Activated CD8-positive, alpha-beta T cell treated with anti-CD3 and anti-CD28 coated beads, Interleukin-2, amount 10 ng/mL, durations not matched to agents 7 days and 5 days (primary cell): Measurements from ENCODE around the gene THRB. TPM values are rescaled to one million over a fixed set of nuclear protein-coding genes. Genes with fewer than 3 reads are reported as not detected.
A peak's percentile ranks its signal among the peaks of the same experiment; 100 is the strongest.

ENCODE experiments used
- ATAC-seq: fragments of 150-1000 bp; cut with Tn5 transposase; one replicate; pipeline ENCODE4 v1.10.0; 2021; ENCODE audit warnings: moderate library complexity
- CTCF ChIA-PET: fragments of 350-600 bp; sonication (Branson Sonifier 250); formaldehyde crosslinking; loops from one replicate; lab custom pipeline; 2021; ENCODE audit warnings: antibody characterized with exemption; lab: Charles Lee
- POLR2A ChIA-PET: fragments of 350-600 bp; sonication (Branson Sonifier 250); formaldehyde crosslinking; loops from one replicate; lab custom pipeline; 2021; ENCODE audit warnings: antibody characterized with exemption; lab: Charles Lee
- DNase-seq: peaks from one replicate; pipeline ENCODE4 v3.0.0-alpha.2; 2020
- H3K27ac Mint-ChIP-seq: one replicate; pipeline ENCODE4 v1.8.0; 2021; ENCODE audit warnings: mild to moderate bottlenecking, mixed read lengths
- H3K27me3 Mint-ChIP-seq: one replicate; pipeline ENCODE4 v1.8.0; 2021; ENCODE audit warnings: low read depth, mixed read lengths
- H3K36me3 Mint-ChIP-seq: one replicate; pipeline ENCODE4 v1.8.0; 2021; ENCODE audit warnings: low read depth, mixed read lengths
- H3K4me1 Mint-ChIP-seq: one replicate; pipeline ENCODE4 v1.8.0; 2021; ENCODE audit warnings: low read depth, mixed read lengths
- H3K4me3 Mint-ChIP-seq: one replicate; pipeline ENCODE4 v1.8.0; 2021; ENCODE audit warnings: mild to moderate bottlenecking, mixed read lengths
- H3K9me3 Mint-ChIP-seq: one replicate; pipeline ENCODE4 v1.8.0; 2022; ENCODE audit warnings: mixed read lengths; ENCODE audit not compliant: insufficient read depth
- total RNA-seq, 2 experiments: library from RNA; stranded (reverse); gene quantifications; one replicate each; pipeline ENCODE4 v1.2.3, GENCODE V29; 2021

THRB gene
- total RNA-seq, 2 experiments from 2014 or later = not detected

GRCh38 chr3:24249523-24249922 lies 245.1 kb downstream of the THRB start:
- peaks cover 4% of the 10 kb centered on the region for H3K27me3 Mint-ChIP-seq
- no peak for ATAC-seq
- H3K9me3 Mint-ChIP-seq = no peaks in the 10 kb centered on the region
- no peaks in the 10 kb centered on the region for H3K36me3 Mint-ChIP-seq
- no peak for DNase-seq
- POLR2A ChIA-PET = no interaction called here
- CTCF ChIA-PET = no interaction called here
- no peak overlapping the region for H3K27ac Mint-ChIP-seq
- no peak overlapping the region for H3K4me3 Mint-ChIP-seq
- no peaks in the 10 kb centered on the region for H3K4me1 Mint-ChIP-seq

GRCh38 chr3:24245056-24245455 lies 249.6 kb downstream of the THRB start:
- CTCF ChIA-PET = no interaction called here
- POLR2A ChIA-PET = no interaction called here
- Mint-ChIP-seq H3K9me3 (no peaks in the 10 kb centered on the region), H3K27ac (no peak overlapping the region), H3K4me1 (no peaks in the 10 kb centered on the region), H3K27me3 (peaks cover 2% of the 10 kb centered on the region), H3K4me3 (no peak overlapping the region), H3K36me3 (no peaks in the 10 kb centered on the region)
- DNase-seq (no peak), ATAC-seq (no peak)

- H3K9me3 Mint-ChIP-seq = no peaks in the 10 kb centered on the region
- no peaks in the 10 kb centered on the region for H3K36me3 Mint-ChIP-seq
- ChIA-PET POLR2A (no interaction called here), CTCF (no interaction called here)
- no peak overlapping the region for H3K27ac Mint-ChIP-seq
- H3K4me3 Mint-ChIP-seq = no peak overlapping the region
- DNase-seq = no peak
- no peak for ATAC-seq
- H3K4me1 Mint-ChIP-seq = no peaks in the 10 kb centered on the region
- H3K27me3 Mint-ChIP-seq = peaks cover 2% of the 10 kb centered on the region
Measured at GRCh38 chr3:24244491-24244890, 250.2 kb downstream of the THRB start.

DNA sequence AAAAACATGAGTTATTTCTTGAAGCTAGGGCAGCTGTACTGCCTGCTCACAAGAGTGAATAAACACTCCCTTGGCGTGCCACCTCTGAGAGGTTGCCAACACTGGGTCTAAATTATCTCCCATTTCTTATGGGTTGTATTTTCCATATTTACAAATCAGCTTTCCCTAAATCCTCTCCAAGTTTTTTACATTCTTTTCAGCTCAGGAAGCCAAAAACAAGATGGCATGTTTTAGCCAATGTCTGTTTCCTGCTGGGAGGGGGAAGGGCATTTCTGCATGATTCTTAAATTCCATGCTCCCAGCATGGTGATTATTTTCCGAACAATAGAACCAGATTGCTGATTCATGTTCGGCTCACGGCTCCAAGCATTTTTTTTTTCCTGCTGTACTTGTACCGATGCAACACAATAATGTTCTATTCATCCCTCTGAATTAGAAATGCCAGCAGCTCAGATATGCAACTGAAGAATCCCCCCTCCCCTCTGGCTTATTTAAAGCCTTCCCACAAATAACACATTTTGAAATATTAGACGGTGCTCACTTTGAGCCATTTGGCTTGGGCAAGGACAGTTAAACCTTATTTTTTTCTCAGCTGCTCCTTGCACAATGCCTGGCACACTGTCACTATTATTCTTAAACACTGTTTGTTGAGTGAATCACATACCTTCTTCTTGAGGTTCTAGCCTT lies 252.5 kb downstream of the THRB start:
- no peak for DNase-seq
- no peak overlapping the region for H3K4me3 Mint-ChIP-seq
- CTCF ChIA-PET = interaction anchor here (1.0 kb wide), 1 partner anchor 243 kb away, joined by 3 read pairs; no protein-coding TSS in a partner anchor
- peaks cover 2% of the 10 kb centered on the region for H3K27me3 Mint-ChIP-seq
- H3K27ac Mint-ChIP-seq = no peak overlapping the region
- H3K4me1 Mint-ChIP-seq = no peaks in the 10 kb centered on the region
- POLR2A ChIA-PET = interaction anchor here (0.6 kb wide), 1 partner anchor 76 kb away, joined by 3 read pairs; no protein-coding TSS in a partner anchor
- no peaks in the 10 kb centered on the region for H3K9me3 Mint-ChIP-seq
- H3K36me3 Mint-ChIP-seq = no peaks in the 10 kb centered on the region
- ATAC-seq = no peak

DNA sequence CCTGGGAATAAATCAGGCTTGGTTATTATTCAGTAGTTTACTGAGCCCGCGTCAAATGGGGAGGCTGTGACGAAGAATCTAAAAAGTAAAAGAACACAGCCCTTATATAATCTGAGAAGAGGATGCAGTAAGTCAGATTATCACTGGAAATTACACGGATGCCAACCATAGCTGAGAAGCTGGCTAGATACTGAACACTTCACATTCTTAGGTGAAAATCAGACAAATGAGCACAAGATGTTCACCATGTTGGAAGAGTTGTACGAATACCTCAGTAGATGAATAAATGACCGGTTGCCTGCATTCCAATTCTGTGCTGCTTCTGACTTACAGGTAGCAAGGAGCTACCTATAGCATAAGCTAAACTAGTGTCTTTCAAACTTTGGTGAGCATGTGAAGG lies 254.3 kb downstream of the THRB start:
- Mint-ChIP-seq H3K4me1 (no peaks in the 10 kb centered on the region), H3K4me3 (no peak overlapping the region), H3K27me3 (no peaks in the 10 kb centered on the region), H3K9me3 (no peaks in the 10 kb centered on the region), H3K27ac (no peak overlapping the region), H3K36me3 (no peaks in the 10 kb centered on the region)
- ChIA-PET CTCF (interaction anchor here (1.3 kb wide), 1 partner anchor 54 kb away, joined by 6 read pairs; no protein-coding TSS in a partner anchor), POLR2A (no interaction called here)
- ATAC-seq = no peak
- no peak for DNase-seq

GRCh38 chr3:24237971-24238706 lies 256.5 kb downstream of the THRB start:
- peak; percentile 61 for ATAC-seq
- Mint-ChIP-seq H3K27me3 (peaks cover 2% of the 10 kb centered on the region), H3K4me1 (no peaks in the 10 kb centered on the region), H3K9me3 (no peaks in the 10 kb centered on the region), H3K4me3 (no peak overlapping the region), H3K36me3 (no peaks in the 10 kb centered on the region), H3K27ac (no peak overlapping the region)
- peak; percentile 47 for DNase-seq
- ChIA-PET CTCF (interaction anchor here (0.9 to 1.7 kb wide), 5 partner anchors 52 to 243 kb away, joined by 3 to 6 read pairs (median 5); no protein-coding TSS in a partner anchor), POLR2A (no interaction called here)

DNA sequence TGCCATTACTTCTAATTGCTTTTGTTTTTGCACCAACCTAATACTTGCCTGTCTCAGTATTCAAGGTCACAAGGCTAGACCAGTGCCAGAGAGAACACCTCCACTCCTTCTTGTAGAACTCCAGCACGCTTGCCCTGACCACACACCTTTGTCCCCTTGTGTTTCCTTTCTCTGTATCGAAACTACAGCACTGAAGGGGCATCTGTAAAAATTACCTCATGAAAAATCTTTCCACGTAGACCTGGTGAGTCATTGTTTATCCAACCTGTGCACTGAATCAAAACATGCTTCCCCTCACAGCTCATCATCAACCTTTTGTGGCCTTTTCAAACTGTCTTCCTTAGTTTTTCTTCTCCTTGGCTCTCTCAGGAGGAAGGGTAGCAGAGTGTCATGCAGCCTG lies 259.5 kb downstream of the THRB start:
- ChIA-PET CTCF (interaction anchor here (0.6 to 1.2 kb wide), 3 partner anchors 8 to 1298 kb away, joined by 3 to 4 read pairs (median 3); no protein-coding TSS in a partner anchor), POLR2A (no interaction called here)
- Mint-ChIP-seq H3K4me1 (no peaks in the 10 kb centered on the region), H3K9me3 (no peaks in the 10 kb centered on the region), H3K4me3 (no peak overlapping the region), H3K27ac (no peak overlapping the region), H3K27me3 (peaks cover 2% of the 10 kb centered on the region), H3K36me3 (no peaks in the 10 kb centered on the region)
- DNase-seq (no peak), ATAC-seq (no peak)

- no peak overlapping the region for H3K4me3 Mint-ChIP-seq
- H3K4me1 Mint-ChIP-seq = no peaks in the 10 kb centered on the region
- POLR2A ChIA-PET = no interaction called here
- no peak for ATAC-seq
- peaks cover 2% of the 10 kb centered on the region for H3K27me3 Mint-ChIP-seq
- no peak for DNase-seq
- CTCF ChIA-PET = interaction anchor here (0.9 kb wide), 1 partner anchor 47 kb away, joined by 3 read pairs; no protein-coding TSS in a partner anchor
- no peak overlapping the region for H3K27ac Mint-ChIP-seq
- no peaks in the 10 kb centered on the region for H3K9me3 Mint-ChIP-seq
- no peaks in the 10 kb centered on the region for H3K36me3 Mint-ChIP-seq
Measured at GRCh38 chr3:24232784-24233183, 261.9 kb downstream of the THRB start.

DNA sequence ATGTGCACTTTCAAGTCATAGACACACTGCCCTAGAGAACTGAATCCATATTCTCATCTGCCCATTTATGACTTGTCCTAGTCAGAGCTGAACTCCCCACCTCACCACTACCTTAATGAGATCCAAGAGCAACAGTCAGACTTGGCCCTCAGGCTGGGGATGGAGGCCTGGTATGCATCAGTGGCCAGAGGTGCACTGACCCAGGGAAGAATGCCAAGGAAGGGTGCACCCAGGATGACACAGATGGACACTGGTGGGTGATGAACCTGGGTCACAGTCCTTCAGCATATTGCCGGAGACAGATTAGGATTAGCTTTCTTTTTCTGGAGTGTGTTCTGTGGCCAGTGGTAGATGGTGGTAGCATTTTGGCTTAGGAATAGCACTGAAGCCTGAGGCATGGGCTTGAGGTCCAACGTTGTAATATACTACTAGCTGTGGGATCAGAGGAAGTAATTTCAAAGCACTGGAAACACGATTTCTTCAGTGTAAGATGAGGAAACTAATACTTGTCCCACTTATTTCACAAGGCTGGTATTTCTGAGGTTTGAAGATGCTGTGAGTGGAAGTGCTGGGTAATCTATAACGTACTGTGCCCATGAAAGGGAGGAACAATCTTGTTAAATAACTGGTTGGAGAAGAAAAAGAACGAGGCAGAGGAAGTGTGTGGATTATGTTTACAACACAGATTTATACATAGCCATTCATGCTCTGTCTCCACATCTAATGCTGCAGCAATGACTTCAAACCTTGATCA lies 265.0 kb downstream of the THRB start:
- Mint-ChIP-seq H3K27me3 (peaks cover 2% of the 10 kb centered on the region), H3K4me1 (no peaks in the 10 kb centered on the region), H3K36me3 (no peaks in the 10 kb centered on the region), H3K4me3 (no peak overlapping the region), H3K9me3 (no peaks in the 10 kb centered on the region), H3K27ac (no peak overlapping the region)
- POLR2A ChIA-PET = no interaction called here
- CTCF ChIA-PET = no interaction called here
- ATAC-seq (no peak), DNase-seq (no peak)

DNA sequence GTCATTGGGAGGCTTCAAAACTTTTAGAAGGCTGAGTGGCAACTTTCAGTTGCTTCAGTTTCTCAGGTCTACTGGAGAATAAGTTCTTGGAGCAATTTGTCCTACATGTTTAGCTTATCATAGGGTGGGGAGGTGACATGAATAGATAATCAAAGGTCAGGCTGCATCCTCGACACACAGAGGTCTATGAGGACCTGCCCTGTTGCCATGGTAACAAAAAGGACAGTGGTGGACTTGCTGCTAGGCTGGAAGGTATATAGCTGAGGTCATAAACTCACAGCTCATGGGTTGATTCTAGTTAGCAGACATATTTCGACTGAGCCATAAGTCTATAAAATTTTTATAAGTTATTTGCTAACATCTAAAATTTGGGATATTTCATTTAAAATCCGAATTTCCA lies 267.0 kb downstream of the THRB start:
- ATAC-seq (no peak), DNase-seq (no peak)
- Mint-ChIP-seq H3K4me3 (no peak overlapping the region), H3K27ac (no peak overlapping the region), H3K36me3 (no peaks in the 10 kb centered on the region), H3K4me1 (no peaks in the 10 kb centered on the region), H3K27me3 (no peaks in the 10 kb centered on the region), H3K9me3 (no peaks in the 10 kb centered on the region)
- ChIA-PET POLR2A (no interaction called here), CTCF (no interaction called here)

- no peak overlapping the region for H3K27ac Mint-ChIP-seq
- ChIA-PET POLR2A (no interaction called here), CTCF (interaction anchor here (0.9 kb wide), 1 partner anchor 9 kb away, joined by 3 read pairs; no protein-coding TSS in a partner anchor)
- no peak overlapping the region for H3K4me3 Mint-ChIP-seq
- H3K4me1 Mint-ChIP-seq = no peaks in the 10 kb centered on the region
- no peaks in the 10 kb centered on the region for H3K9me3 Mint-ChIP-seq
- ATAC-seq (no peak), DNase-seq (no peak)
- peaks cover 6% of the 10 kb centered on the region for H3K27me3 Mint-ChIP-seq
- H3K36me3 Mint-ChIP-seq = no peaks in the 10 kb centered on the region
Measured at GRCh38 chr3:24226397-24226796, 268.3 kb downstream of the THRB start.
